Neuron (in vitro differentiated cells): ENCODE results near the gene PTPRM.

ENCODE experiments used
- H2AFZ ChIP-seq: one replicate; pipeline ENCODE4 v1.6.1; 2013; ENCODE audit warnings: low read depth, mild to moderate bottlenecking, inconsistent platforms, low read length, moderate library complexity
- H3K27me3 ChIP-seq: one replicate; pipeline ENCODE4 v1.6.1; 2013; ENCODE audit warnings: low read length; ENCODE audit not compliant: insufficient read depth
- H3K36me3 ChIP-seq: one replicate; pipeline ENCODE4 v1.6.1; 2013; ENCODE audit warnings: low read length; ENCODE audit not compliant: insufficient read depth
- H3K4me1 ChIP-seq: one replicate; pipeline ENCODE4 v1.6.1; 2013; ENCODE audit warnings: low read length; ENCODE audit not compliant: insufficient read depth
- H3K4me3 ChIP-seq: 2 replicates; pipeline ENCODE4 v1.5.1; 2013; ENCODE audit warnings: mild to moderate bottlenecking, low read length, moderate library complexity
- H3K9me3 ChIP-seq: one replicate; pipeline ENCODE4 v1.6.1; 2013; ENCODE audit warnings: low read length

PTPRM gene

GRCh38 chr18:8450898-8451665 is 884.0 kb downstream of the PTPRM start:
- Histone ChIP-seq H3K4me3 (no peak overlapping the region), H3K9me3 (no peaks in the 10 kb centered on the region), H3K4me1 (no peaks in the 10 kb centered on the region), H2AFZ (no peak overlapping the region), H3K36me3 (no peaks in the 10 kb centered on the region), H3K27me3 (no peaks in the 10 kb centered on the region)

GRCh38 chr18:8453528-8453927 is 886.4 kb downstream of the PTPRM start:
- no peaks in the 10 kb centered on the region for H3K9me3 ChIP-seq
- H3K27me3 ChIP-seq: no peaks in the 10 kb centered on the region
- no peak overlapping the region for H2AFZ ChIP-seq
- H3K36me3 ChIP-seq: no peaks in the 10 kb centered on the region
- H3K4me1 ChIP-seq: no peaks in the 10 kb centered on the region
- H3K4me3 ChIP-seq: no peak overlapping the region

DNA sequence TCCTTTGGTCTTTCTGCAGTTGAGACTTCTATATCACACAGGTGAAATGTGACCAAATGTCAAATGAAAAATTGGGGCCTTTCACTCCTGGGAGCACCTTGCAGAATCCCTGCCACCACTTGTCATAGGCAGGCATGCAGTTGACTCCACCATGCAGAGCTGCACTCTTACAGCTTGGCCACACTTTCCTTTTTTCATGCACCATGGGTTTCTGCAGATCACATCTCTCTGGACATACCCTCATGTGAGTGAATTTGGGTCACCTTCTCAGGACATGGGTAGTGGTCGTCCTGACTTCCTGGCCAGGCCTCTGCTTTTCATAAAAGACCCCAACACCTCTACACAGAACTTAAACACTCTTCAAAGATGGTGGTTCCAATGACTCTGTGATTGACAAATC is 887.0 kb downstream of the PTPRM start:
- Histone ChIP-seq H3K4me1 (no peaks in the 10 kb centered on the region), H3K4me3 (no peak overlapping the region)

GRCh38 chr18:8455661-8456614 is 888.8 kb downstream of the PTPRM start:
- Histone ChIP-seq H2AFZ (no peak overlapping the region), H3K4me3 (no peak overlapping the region), H3K27me3 (no peaks in the 10 kb centered on the region), H3K9me3 (no peaks in the 10 kb centered on the region), H3K36me3 (no peaks in the 10 kb centered on the region), H3K4me1 (no peaks in the 10 kb centered on the region)

More for the DNA sequence above, 887.0 kb downstream of the PTPRM start:
- Histone ChIP-seq H2AFZ (no peak overlapping the region), H3K9me3 (no peaks in the 10 kb centered on the region), H3K36me3 (no peaks in the 10 kb centered on the region), H3K27me3 (no peaks in the 10 kb centered on the region)
